Kidney epithelial cell (primary cell): ENCODE data around the gene LGALS3BP. TPM values are rescaled to one million over a fixed set of nuclear protein-coding genes. Genes with fewer than 3 reads are reported as not detected.

Experiments
- DNase-seq: peaks from one replicate; pipeline ENCODE4 v3.0.0-alpha.2; 2010; ENCODE audit warnings: low read depth
- H3K27me3 ChIP-seq: 2 replicates; pipeline ENCODE4 v1.6.0; 2011; ENCODE audit warnings: low read length; ENCODE audit not compliant: control insufficient read depth, insufficient read depth
- H3K36me3 ChIP-seq: 2 replicates; pipeline ENCODE4 v1.5.1; 2011; ENCODE audit warnings: low read length; ENCODE audit not compliant: control insufficient read depth, insufficient read depth
- H3K4me3 ChIP-seq: 2 replicates; pipeline ENCODE4 v1.5.1; 2011; ENCODE audit warnings: low read depth, mild to moderate bottlenecking, control low read depth, low read length
- total RNA-seq: library from RNA; depleted of rRNA; stranded (reverse); fragments of >200 nt; gene quantifications from 2 replicates; pipeline ENCODE4 v1.2.3, GENCODE V29; 2015
- TF ChIP-seq, protein P1 (sequence below): IDR thresholded peaks from 2 replicates; pipeline ENCODE4 v1.5.1; 2011; ENCODE audit warnings: mild to moderate bottlenecking, moderate library complexity, low read length, control low read depth, inconsistent platforms; ENCODE audit not compliant: insufficient read depth, poor library complexity, severe bottlenecking

The LGALS3BP gene
- total RNA-seq, 1 donor from 2014 or later, result 283 TPM

DNA sequence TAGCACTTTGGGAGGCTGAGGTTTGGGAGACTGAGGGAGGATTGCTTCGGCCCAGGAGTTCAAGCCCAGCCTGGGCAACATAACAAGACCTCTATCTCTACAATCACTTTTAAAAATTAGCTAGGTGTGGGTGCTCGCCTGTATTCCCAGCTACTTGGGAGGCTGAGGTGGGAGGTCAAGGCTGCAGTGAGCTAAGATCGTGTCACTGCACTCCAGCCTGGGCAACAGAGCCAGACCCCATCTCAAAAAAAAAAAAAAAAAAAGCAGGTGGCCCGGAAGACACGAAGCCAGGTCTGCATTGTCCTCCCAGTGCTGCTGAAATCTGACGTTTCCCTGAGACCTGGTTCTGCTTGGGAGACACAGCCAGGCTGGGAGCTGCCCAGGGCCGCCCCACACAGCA is 35.7 kb downstream of the LGALS3BP start:
- H3K4me3 ChIP-seq, result no peak overlapping the region
- H3K27me3 ChIP-seq, result no peaks in the 10 kb centered on the region
- TF ChIP-seq, protein P1, sequence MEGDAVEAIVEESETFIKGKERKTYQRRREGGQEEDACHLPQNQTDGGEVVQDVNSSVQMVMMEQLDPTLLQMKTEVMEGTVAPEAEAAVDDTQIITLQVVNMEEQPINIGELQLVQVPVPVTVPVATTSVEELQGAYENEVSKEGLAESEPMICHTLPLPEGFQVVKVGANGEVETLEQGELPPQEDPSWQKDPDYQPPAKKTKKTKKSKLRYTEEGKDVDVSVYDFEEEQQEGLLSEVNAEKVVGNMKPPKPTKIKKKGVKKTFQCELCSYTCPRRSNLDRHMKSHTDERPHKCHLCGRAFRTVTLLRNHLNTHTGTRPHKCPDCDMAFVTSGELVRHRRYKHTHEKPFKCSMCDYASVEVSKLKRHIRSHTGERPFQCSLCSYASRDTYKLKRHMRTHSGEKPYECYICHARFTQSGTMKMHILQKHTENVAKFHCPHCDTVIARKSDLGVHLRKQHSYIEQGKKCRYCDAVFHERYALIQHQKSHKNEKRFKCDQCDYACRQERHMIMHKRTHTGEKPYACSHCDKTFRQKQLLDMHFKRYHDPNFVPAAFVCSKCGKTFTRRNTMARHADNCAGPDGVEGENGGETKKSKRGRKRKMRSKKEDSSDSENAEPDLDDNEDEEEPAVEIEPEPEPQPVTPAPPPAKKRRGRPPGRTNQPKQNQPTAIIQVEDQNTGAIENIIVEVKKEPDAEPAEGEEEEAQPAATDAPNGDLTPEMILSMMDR, result no peak
- H3K36me3 ChIP-seq, result no peaks in the 10 kb centered on the region
- no peak for DNase-seq

DNA sequence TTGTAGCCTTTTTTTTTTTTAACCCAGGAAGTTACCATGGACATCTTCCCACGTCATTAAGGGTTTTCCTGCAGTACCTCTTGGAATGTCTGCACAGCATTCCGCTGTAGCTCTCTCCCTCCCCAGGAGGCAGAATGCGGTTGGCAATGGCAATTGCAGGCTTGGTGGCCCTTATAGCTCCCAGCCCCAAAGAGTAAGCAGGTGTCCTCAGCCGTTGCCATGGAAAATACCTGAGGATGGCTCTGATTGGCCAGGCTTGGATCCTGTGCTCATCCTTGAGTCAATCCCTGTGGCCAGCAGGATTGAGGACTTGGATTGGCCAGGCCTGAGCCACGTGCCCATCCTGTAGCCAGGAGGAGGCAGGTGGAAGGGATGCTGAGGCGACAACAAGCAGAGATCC is 39.0 kb downstream of the LGALS3BP start:
- TF ChIP-seq, protein P1, result no peak
- Histone ChIP-seq H3K4me3 (no peak overlapping the region), H3K27me3 (no peaks in the 10 kb centered on the region), H3K36me3 (no peaks in the 10 kb centered on the region)
- DNase-seq, result no peak

DNA sequence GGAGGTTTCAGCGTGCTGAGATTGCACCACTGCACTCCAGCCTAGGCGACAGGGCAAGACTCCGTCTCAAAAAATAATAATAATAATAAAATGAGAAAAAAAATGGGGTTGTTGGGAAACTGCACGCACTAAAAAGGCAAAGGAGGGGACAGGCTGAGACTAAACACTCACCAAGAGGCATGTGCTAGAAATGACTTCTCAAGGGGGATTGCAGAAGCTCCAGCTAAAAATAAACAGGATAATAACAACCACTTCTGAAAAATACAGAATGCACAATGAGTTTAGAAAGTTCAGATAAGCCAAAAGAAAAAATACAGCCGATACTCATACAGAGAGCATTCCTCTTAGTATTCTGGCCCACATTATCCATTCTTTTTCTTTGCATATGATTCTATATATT is 39.5 kb downstream of the LGALS3BP start:
- Histone ChIP-seq H3K4me3 (no peak overlapping the region), H3K36me3 (no peaks in the 10 kb centered on the region), H3K27me3 (no peaks in the 10 kb centered on the region)
- DNase-seq, result no peak
- TF ChIP-seq, protein P1, result no peak

DNA sequence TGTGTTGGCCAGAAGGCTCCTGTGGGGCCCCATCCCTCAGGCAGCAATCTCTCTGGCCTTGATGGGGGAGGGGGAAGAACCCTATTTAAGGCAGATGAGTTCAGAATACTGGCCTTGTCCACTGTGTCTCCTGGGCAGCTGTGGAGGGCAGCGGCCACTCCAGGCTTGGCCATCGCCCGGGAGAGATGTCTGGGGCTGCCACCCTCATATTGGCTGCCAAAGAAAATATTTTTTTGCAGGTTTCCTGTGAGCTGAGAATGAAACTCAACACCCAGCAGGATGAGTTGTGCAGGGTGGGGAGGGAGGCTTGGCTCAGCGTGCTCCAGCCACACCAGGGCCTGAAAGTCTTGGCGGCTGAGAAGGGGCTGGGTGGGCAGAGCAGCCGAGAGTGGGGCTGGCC is 40.1 kb downstream of the LGALS3BP start:
- H3K4me3 ChIP-seq, result no peak overlapping the region
- no peaks in the 10 kb centered on the region for H3K36me3 ChIP-seq
- H3K27me3 ChIP-seq, result no peaks in the 10 kb centered on the region
- DNase-seq, result no peak
- TF ChIP-seq, protein P1, result no peak

DNA sequence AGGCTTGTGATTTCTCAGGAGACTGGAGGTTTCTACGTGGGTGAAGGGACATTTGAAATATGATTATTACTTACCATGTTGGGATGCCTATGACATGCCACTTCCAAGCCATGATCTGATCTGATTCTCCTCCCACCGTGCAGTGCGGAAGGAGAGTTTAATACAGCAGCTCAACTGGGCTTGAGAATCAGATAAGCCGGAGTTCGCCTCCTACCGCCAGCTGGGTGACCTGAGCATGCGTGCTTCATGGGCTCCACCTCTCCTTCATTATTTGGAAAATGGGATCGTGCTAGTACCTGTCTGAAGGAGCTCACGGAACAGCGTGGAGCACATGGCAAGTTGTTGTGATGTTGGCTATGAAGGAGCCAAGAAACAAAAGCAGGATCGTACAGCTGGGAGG is 42.2 kb downstream of the LGALS3BP start:
- TF ChIP-seq, protein P1, result no peak
- Histone ChIP-seq H3K4me3 (no peak overlapping the region), H3K36me3 (no peaks in the 10 kb centered on the region), H3K27me3 (no peaks in the 10 kb centered on the region)
- DNase-seq, result no peak
